ENCODE results near the gene RAVER1. TPM values are rescaled to one million over a fixed set of nuclear protein-coding genes. Genes with fewer than 3 reads are reported as not detected.

Gene RAVER1
- total and polyA plus RNA-seq, 2 of the 13 experiments (the other 11 are each of a cell fraction or from before 2014, with no cell fraction given) = 3.6 to 7.9 TPM

GRCh38 chr19:10321417-10321797 lies 11.9 kb downstream of the RAVER1 start:
- ATAC-seq = no peak; the same call in 2 of the 3 replicates
- 96% methylated on average over 6 of the region's 11 CpGs for WGBS (ENCODE audit: low lambda C conversion rate)

More at GRCh38 chr19:10321417-10321797, 11.9 kb downstream of the RAVER1 start:
- Histone ChIP-seq H3K9me3 (ENCODE audit: low read length) (no peaks in the 10 kb centered on the region), H3K36me3 (replicated peaks in 1 of 2; ENCODE audit: control insufficient read depth in 1 of 2, insufficient read depth in 2 of 2, low read length in 2 of 2) (peaks cover 33 to 78% of the 10 kb centered on the region in 2 experiments), H3K9ac (ENCODE audit: insufficient read depth, low read depth, low read length) (no peak overlapping the region), H3K27me3 (ENCODE audit: control insufficient read depth in 1 of 2, insufficient read depth in 2 of 2, low read length in 2 of 2) (no peaks in the 10 kb centered on the region), H3K4me1 (ENCODE audit: insufficient read depth, low read length) (no peaks in the 10 kb centered on the region), H3K27ac (ENCODE audit: extremely low read length, insufficient read depth, low read length) (no peak overlapping the region), H2AFZ (ENCODE audit: low read length) (no peak overlapping the region), H3K4me2 (ENCODE audit: low read depth, low read length) (no peak overlapping the region), H4K20me1 (ENCODE audit: insufficient read depth, low read length) (no peaks in the 10 kb centered on the region), H3K4me3 (replicated peaks in 1 of 3; ENCODE audit: insufficient read depth in 1 of 3, low read depth in 2 of 3, low read length in 3 of 3) (no peak overlapping the region), H3K79me2 (ENCODE audit: insufficient read depth, low read length) (no peaks in the 10 kb centered on the region)
- ChIA-PET POLR2A (interaction anchor here (2.4 kb wide), 1 partner anchor 11 kb away, joined by 10 read pairs; no protein-coding TSS in a partner anchor), CTCF (ENCODE audit: low intra/inter-chr PET ratio, low total read pairs) (no interaction called here)
- no peak for DNase-seq (ENCODE audit: low spot score)
- no peak for FAIRE-seq
- intact Hi-C loops (cut with micrococcal nuclease; ENCODE audit: unreplicated experiment) = no loop called here
- no TSS peak for BruUV-seq (replicated peaks)
- no peak for TF ChIP-seq DMTF1 (CRISPR knock-in tag; IDR thresholded peaks at IDR 0.05)
- peak; percentile 81 for TF ChIP-seq AGO2 (optimal IDR thresholded peaks at IDR 0.05; ENCODE audit: low read depth, low read length)
- in situ Hi-C loops (cut with HindIII; ENCODE audit: extremely low pct_ligation_motif_present, low pct_unique_long_range_greater_than_20kb) = no loop called here

All from HepG2 (cell line).